ENCODE results near the gene TPM4. TPM values are rescaled to one million over a fixed set of nuclear protein-coding genes. Genes with fewer than 3 reads are reported as not detected.
"Not testable (repeated sequence)": the region's sequence is repeated elsewhere in the genome, so short reads cannot be mapped to it uniquely, and the experiment has no call there.

Gene TPM4
- total and polyA plus RNA-seq, 2 of the 13 experiments (the other 11 are each of a cell fraction or from before 2014, with no cell fraction given) = 180 to 188 TPM

DNA sequence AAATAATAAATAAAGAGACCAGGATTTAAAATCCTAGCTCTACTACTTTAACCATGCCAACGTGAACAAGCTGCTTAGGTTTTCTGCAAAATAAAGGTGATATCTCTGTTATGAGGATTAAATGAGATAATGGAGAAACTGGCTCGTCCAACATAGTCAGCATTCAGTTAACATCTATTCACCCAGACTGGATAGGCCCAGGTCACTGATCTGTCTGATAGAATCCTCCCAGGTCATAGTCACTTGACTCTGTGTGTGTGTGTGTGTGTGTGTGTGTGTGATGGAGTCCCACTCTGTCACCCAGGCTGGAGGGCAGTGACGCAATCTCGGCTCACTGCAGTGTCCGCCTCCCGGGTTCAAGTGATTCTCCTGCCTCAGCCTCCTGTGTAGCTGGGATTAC lies 22.5 kb downstream of the TPM4 start:
- ATAC-seq = no peak
- Histone ChIP-seq H3K79me2 (ENCODE audit: insufficient read depth, low read length) (no peaks in the 10 kb centered on the region), H3K27me3 (ENCODE audit: control insufficient read depth in 1 of 2, insufficient read depth in 2 of 2, low read length in 2 of 2) (no peaks in the 10 kb centered on the region), H3K4me2 (ENCODE audit: low read depth, low read length) (no peak overlapping the region), H3K36me3 (replicated peaks in 1 of 2; ENCODE audit: control insufficient read depth in 1 of 2, insufficient read depth in 2 of 2, low read length in 2 of 2) (peaks cover 19 to 48% of the 10 kb centered on the region in 2 experiments), H2AFZ (ENCODE audit: low read length) (no peak overlapping the region), H4K20me1 (ENCODE audit: insufficient read depth, low read length) (no peaks in the 10 kb centered on the region), H3K4me1 (ENCODE audit: insufficient read depth, low read length) (peaks cover 53% of the 10 kb centered on the region), H3K9me3 (ENCODE audit: low read length) (no peaks in the 10 kb centered on the region), H3K27ac (ENCODE audit: extremely low read length, insufficient read depth, low read length) (no peak overlapping the region), H3K9ac (ENCODE audit: insufficient read depth, low read depth, low read length) (no peak overlapping the region), H3K4me3 (replicated peaks in 1 of 3; ENCODE audit: insufficient read depth in 1 of 3, low read depth in 2 of 3, low read length in 3 of 3) (no peak overlapping the region)
- ChIA-PET CTCF (ENCODE audit: low intra/inter-chr PET ratio, low total read pairs) (no interaction called here), POLR2A (interaction anchor here (0.6 to 3.4 kb wide), 7 partner anchors 10 to 28 kb away, joined by 3 to 11 read pairs (median 5); partner anchors contain the start of genes RAB8A and TPM4)
- in situ Hi-C loops (cut with HindIII; ENCODE audit: extremely low pct_ligation_motif_present, low pct_unique_long_range_greater_than_20kb) = no loop called here
- intact Hi-C loops (cut with micrococcal nuclease; ENCODE audit: unreplicated experiment) = no loop called here
- WGBS (ENCODE audit: low lambda C conversion rate) = 93% methylated on average over 6 of the region's 6 CpGs
- no peak for TF ChIP-seq ISX (CRISPR knock-in tag; conservative IDR thresholded peaks at IDR 0.05)
- TF ChIP-seq ZNF460 (CRISPR knock-in tag; IDR thresholded peaks at IDR 0.05; ENCODE audit: borderline replicate concordance) = 0 out of 2 replicates have a peak, but pooled peaks have one; percentile 19
- no TSS peak for BruUV-seq (replicated peaks)
- no peak for FAIRE-seq
- no peak for DNase-seq (ENCODE audit: low spot score)

DNA sequence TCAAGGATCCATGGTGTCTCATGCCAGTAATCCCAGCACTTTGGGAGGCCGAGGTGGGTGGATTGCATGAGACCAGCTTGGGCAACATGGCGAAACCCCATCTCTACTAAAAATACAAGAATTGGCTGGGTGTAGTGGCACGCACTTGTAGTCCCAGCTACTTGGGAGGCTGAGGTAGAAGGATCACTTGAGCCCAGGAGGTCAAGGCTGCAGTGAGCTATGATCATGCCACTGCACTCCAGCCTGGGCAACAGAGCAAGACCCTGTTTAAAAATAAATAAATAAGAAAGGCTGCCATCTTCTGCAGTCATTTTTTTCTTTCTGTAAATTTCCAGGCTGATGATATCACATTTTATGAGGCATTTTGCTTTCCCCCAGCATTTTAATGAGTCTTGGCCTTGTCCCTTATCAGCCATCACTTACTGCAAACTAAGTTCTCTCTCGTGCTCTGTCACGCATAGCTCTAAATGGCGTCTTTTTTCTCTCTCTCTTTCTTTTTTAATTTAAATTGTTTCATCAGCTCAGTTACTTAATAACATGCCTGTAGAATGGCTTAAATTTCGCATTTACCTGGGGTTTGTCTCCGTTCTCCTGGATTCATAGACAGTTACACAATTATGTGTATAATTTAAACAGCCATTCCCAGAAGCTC lies 23.1 kb downstream of the TPM4 start:
- intact Hi-C loops (cut with micrococcal nuclease; ENCODE audit: unreplicated experiment) = not testable (repeated sequence)

More for the DNA sequence above, 23.1 kb downstream of the TPM4 start:
- H3K27me3 ChIP-seq (ENCODE audit: control insufficient read depth in 1 of 2, insufficient read depth in 2 of 2, low read length in 2 of 2); H3K4me2 ChIP-seq (ENCODE audit: low read depth, low read length); H3K4me3 ChIP-seq (replicated peaks in 1 of 3; ENCODE audit: insufficient read depth in 1 of 3, low read depth in 2 of 3, low read length in 3 of 3); H3K9me3 ChIP-seq (ENCODE audit: low read length); CTCF ChIA-PET (ENCODE audit: low intra/inter-chr PET ratio, low total read pairs); H3K79me2 ChIP-seq (ENCODE audit: insufficient read depth, low read length); DNase-seq (ENCODE audit: low spot score); BruUV-seq (replicated peaks); H3K27ac ChIP-seq (ENCODE audit: extremely low read length, insufficient read depth, low read length); in situ Hi-C loops (cut with HindIII; ENCODE audit: extremely low pct_ligation_motif_present, low pct_unique_long_range_greater_than_20kb); ATAC-seq; H2AFZ ChIP-seq (ENCODE audit: low read length); FAIRE-seq; H4K20me1 ChIP-seq (ENCODE audit: insufficient read depth, low read length); H3K9ac ChIP-seq (ENCODE audit: insufficient read depth, low read depth, low read length): not testable (repeated sequence)
- H3K36me3 ChIP-seq (replicated peaks in 1 of 2; ENCODE audit: control insufficient read depth in 1 of 2, insufficient read depth in 2 of 2, low read length in 2 of 2) = peaks cover 19 to 48% of the 10 kb centered on the region in 2 experiments
- H3K4me1 ChIP-seq (ENCODE audit: insufficient read depth, low read length) = peaks cover 47% of the 10 kb centered on the region
- POLR2A ChIA-PET = interaction anchor here (2.1 to 2.3 kb wide), 2 partner anchors 27 to 29 kb away, joined by 5 to 7 read pairs; no protein-coding TSS in a partner anchor
- WGBS (ENCODE audit: low lambda C conversion rate) = 90% methylated on average over 8 of the region's 8 CpGs

Data from HepG2 (cell line).